Right forelimb (tissue), 1 donor: ENCODE measurements around the gene PWWP2A.

Experiments
- DNase-seq: peaks from one replicate; pipeline ENCODE4 v3.0.0-alpha.2; 2018

The PWWP2A gene

GRCh38 chr5:160129841-160130240 lies 10.6 kb upstream of the PWWP2A start:
- no peak for DNase-seq

GRCh38 chr5:160128632-160129031 lies 9.4 kb upstream of the PWWP2A start:
- DNase-seq: no peak

DNA sequence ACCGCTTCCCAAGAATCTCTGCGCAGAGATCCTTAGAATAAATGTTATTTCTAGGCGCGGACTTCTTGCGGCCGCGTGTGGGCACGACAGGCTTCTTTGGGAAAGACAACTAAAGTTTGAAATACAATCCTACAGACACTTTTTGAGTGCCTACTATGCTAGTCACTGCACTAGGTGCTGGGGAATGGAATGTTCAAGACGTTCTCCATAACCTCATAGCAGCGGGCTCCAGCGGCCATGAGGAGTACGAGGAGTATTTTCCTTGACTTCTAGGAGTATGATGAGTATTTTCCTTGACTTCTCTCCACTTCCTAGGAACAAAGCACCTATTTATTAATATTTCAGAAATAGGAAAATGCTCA lies 636 bp upstream of the PWWP2A start:
- DNase-seq: no peak

DNA sequence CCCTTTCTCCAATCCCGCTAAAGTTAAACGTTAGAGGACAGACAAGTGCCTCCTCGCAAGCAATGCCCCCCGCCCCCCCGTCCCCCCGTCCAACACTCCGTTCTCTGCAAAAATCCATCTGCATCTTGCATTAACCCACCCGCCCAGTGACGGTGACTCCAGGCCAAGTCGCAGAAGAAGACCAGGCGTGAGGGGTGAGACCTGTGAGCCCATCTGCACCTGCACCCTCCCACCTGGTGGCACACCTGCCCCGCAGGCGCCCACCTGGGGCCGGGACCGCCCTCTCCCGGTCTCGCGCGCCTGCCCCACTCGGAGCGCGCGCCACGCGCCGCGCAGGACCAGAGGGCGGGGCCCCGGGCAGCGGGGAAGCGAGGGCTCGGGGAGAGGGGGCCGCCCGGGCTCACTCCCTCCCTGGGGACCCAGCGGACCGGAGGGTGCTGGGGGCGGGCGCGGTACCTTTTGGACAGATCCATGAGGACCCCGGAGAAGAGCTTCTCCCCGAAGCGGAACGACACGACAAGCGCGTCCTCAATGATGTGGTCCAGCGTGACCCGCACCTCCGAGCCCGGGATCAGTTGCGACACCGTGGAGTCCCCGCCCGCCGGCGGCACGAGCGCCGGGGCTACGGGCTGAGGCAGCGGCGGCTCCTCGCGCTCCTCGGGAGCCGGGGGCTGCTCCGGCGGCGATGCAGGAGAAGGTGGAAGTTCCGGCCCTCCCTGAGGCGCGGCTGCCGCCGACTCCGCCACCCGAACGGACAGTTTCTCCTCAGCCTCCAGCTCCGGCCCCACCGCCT lies 705 bp downstream of the PWWP2A start:
- no peak for DNase-seq

DNA sequence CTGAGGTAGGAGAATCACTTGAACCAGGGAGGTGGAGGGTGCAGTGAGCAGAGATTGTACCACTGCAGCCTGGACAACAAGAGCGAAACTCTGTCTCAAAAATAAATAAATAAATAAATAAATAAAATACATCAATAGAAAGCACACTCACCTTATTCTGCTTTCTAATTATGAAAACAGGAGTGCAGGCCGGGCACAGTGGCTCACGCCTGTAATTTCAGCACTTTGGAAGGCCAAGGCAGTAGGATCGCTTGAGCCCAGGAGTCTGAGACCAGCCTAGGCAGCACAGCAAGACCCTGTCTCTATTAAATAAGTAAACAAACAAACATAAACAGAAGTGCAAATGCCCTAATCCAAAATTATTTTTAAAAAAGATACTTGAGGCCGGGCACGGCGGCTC lies 2.3 kb downstream of the PWWP2A start:
- no peak for DNase-seq

- no peak for DNase-seq
Measured at GRCh38 chr5:160108124-160108523, 11.1 kb downstream of the PWWP2A start.

DNA sequence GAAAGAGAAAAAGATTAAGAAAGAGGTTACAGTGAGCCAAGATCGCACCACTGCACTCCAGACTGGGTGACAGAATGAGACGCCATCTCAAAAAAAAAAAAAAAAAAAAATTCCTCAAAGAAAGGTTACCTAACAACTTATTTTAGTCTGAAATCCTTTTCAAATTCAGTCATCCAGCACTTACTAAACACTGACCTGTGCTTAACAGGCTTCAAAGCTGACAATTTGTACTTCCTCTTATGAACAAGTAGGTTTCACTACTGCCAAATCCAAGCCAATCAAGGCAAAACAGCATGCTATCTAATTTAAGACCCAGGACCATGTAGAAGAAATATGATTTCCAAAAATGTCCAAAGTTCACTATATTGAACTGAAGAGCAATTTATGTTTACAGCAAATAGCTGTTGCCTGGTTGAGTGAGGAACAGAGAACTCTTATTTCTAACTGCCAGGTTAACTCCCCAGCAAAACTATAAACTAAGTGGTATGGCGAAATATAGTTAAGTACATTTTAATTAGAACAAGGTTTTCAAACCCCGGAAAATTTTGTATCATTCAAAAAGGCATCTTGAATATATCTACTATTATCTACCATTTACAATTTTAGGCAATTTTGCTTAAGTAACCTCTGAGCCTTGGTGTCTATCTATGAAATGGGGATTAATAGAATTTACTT lies 13.4 kb downstream of the PWWP2A start:
- DNase-seq: no peak

DNA sequence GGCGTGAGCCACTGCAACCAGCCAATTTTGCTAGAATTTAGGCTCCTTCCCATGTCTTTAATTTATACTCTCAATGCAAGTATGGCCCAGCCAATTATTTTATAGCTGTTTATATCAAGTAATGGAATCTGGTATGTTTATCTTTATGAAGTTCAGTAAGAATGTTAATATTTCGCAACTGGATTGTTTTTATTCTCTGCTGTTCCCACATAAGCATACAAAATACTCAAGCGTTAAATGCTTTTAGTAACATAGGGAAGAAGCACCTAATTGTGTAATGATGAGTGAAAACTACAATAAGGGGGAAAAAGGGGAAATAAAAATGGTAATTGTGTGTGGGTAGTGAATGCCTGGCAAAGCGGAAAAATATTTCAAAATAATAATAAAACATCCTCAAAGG lies 21.3 kb downstream of the PWWP2A start:
- DNase-seq: no peak

DNA sequence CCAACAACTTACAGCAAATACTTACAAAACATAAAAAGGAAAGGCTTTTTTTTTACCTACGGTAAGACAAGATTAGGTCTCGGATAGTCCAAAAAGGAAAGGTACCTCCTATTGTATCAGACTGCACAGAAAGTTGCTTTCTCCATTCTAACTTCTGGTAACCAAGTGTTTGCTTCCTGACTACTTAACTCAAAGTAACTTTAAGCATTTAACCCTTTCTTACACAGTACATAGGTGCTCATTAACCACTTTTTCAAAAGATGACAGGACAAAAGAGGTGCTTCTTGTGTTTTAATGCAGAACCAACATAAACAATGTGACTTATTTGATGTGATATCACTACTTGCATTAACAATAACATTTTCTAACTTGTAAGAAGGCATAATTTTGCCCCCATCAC lies 23.1 kb downstream of the PWWP2A start:
- DNase-seq: no peak

DNA sequence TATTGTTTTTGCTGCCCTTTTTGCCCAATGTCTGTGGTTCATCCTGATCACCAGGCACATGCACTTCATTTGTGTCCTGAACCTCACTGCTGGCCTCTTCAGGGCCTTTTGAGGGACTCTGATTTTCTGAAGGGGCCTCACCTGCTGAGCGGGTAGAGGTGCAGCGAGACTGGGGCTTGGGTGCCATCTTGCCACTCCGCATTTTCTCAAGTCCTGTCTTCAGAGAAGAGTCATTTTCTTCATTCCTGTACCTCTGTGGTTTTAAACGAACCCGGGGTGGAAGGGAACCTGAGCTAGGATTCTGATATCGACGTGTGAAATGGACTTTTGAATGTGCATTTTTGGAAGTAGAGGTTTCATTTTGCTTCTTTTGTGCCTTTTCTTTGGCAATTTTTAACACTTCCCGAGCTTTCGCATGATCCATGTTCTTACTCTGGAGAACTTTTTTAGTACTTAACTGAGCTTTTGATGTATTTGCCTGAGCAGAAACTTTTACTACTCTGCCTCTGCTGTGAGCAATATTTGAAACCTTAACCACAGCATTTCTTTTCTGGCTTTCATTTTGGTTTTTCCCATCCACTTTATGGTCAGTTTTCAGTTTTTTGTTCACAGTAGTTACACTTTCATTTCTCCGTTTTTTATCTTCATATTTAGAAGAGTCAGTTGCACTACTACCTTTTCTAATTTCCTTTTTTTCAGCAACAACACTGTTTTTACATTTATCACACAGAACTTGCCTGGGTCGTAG lies 26.1 kb downstream of the PWWP2A start:
- DNase-seq: no peak

DNA sequence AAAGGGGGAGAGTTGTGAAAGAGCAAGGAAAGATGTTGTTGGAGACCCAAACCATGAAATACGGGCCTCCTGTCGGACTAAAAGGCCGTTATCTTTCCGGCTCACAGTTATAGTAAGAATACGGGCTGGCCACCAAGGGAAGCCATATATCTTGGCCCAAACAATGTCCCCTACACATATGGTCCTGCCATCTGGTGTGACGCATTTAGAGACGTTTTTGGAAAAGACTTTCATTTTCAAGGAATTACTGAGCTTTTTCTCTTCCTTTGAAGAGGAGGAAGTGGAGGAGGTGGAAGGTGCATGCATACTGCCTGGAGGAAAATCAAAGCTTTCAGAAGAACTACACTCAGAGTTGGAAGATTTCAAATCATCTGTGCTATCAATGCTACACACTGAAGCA lies 26.7 kb downstream of the PWWP2A start:
- no peak for DNase-seq

GRCh38 chr5:160090059-160090458 lies 29.2 kb downstream of the PWWP2A start:
- no peak for DNase-seq

DNA sequence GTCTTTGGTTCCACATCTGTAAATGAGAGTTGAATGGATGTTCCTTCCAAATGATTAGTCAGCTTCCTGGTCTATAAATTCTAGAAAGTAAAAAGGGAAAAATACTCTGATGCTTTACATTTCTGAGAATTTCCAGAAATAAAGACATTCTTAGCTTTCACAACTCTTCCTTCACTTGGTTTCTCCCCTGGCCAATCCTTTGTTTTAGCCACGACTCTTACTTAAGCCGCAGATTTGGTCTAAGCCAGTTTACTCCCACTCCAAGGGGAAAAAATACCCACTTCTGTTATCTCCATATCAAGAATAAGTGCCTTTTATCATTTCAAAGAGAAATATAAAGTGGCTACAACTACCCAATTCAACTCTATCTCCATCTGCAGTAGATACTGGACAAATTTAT lies 29.7 kb downstream of the PWWP2A start:
- DNase-seq: no peak

DNA sequence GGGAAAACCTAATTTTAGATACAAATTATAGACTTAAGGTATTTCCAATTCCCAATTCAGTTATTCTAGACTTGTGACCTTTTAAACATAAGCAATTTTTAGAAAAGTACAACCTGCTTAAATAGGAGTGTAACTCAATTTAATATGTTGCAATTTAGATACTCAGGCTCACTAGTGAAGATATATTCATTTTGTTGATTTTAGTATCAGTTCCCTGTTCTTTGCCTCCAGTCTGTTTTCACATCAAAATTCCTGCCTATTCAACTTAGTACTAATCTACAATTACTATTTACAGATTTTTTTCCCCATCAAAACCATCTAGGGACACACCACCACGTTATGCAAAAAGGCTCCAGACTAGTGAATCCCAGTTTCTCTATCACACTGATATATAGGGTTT lies 30.4 kb downstream of the PWWP2A start:
- DNase-seq: no peak

DNA sequence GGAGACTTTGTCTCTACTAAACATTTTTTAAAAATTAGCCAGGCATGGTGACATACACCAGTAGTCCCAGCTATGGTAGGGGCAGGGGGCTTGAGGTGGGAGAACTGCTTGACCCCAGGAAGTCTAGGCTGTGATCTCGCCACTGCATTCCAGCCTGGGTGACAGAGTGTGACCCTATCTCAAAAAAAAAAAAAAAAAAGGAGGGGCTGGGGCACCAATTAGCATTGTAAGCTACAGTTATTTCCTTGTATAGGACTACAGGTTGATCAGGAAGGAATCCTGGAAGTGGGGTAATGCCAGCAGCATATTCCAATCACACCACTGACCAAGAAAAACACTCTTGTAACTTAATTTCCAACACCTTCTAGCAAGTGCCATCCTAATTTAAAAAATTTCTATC lies 32.1 kb downstream of the PWWP2A start:
- DNase-seq: no peak

DNA sequence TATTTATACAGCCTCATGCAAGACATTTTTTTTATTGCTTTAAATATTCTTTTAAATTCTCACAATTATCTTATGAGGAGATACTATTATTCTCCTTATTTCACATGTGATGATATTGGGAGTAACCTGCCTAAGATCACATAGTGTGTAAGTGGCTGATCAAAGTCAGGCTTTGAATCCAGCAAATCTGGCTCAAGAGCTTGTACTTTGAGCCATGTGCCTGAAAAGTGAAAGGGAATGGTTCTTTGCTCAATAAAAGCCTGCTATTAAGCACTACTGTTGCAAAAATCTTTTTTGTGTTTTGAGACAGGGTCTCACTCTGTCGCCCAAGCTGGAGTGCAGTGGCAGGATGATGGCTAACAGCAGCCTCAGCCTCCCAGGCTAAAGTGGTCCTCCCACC lies 35.1 kb downstream of the PWWP2A start:
- no peak for DNase-seq

GRCh38 chr5:160083501-160083900 lies 35.7 kb downstream of the PWWP2A start:
- no peak for DNase-seq

- DNase-seq: no peak
Measured at GRCh38 chr5:160082614-160083500, 36.4 kb downstream of the PWWP2A start.

GRCh38 chr5:160081495-160081894 lies 37.8 kb downstream of the PWWP2A start:
- no peak for DNase-seq

DNA sequence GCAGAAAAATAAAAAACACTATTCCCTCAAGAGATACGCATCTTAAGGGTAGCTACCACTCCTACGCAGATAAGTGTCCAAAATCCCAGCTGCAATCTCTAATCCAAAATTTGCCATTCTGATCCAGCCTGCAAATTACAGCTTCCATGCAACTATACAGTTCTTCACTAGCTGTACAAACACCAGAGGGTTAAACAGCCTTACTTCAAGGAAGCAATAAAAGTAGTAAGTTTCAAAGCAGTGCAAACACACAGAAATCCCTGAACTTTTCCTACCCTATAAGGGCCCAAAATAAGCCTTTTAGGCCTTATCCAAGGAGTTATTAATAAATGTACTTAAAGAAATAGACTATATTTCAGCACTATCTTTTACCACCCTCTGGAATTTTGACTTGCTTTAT lies 39.5 kb downstream of the PWWP2A start:
- no peak for DNase-seq

GRCh38 chr5:160076997-160077396 lies 42.3 kb downstream of the PWWP2A start:
- no peak for DNase-seq

DNA sequence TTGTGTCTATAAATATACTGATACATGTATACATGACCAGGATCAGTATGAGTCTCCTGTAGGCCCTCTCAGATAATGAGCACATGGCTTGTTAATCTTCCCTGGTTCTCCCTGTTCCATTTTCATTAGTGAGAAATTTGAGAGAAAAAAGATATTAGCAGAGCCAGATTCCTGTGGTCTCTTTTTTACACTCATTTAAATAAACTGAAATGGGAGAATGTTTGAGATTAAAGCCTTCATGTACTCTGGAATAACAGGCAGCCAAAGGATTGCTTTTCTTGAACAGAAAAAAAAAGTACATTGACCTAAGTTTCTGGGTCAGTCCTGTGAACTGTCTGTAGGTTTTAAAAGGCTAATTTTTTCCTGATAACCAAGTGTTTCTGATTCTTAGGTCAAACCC lies 44.2 kb downstream of the PWWP2A start:
- no peak for DNase-seq

DNA sequence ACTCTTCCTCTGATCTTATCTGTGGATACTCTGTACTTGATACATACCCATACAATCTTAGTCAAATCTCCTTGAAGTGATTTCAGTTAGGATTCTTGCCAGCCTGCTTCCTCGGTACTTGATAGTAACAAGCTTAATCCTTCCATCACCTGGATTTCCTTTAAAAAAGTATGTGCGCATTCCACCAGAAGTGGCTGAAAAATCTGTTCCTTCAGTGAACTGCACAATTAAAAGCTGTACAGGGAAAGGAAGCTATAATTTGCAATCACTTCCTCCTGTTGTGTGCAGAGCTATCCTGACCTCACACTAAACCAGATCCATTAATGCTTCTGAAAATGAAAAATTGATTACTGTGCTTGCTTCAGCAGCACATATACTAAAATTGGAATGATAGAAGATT lies 47.3 kb downstream of the PWWP2A start:
- DNase-seq: no peak
